GM19099 (cell line): ENCODE results near the gene ZBTB24.

Source experiments
- POLR2A ChIP-seq: IDR thresholded peaks from 3 replicates; pipeline ENCODE4 v1.6.1; 2011; ENCODE audit warnings: low read depth; ENCODE audit not compliant: insufficient read length; ENCODE audit errors: extremely low read depth

ZBTB24 gene

GRCh38 chr6:109507490-109508072 is 24.6 kb upstream of the ZBTB24 start:
- no peak for TF ChIP-seq POLR2A

- no peak for TF ChIP-seq POLR2A
Measured at GRCh38 chr6:109506841-109507240, 23.8 kb upstream of the ZBTB24 start.

GRCh38 chr6:109506314-109506713 is 23.3 kb upstream of the ZBTB24 start:
- TF ChIP-seq POLR2A: no peak

GRCh38 chr6:109503327-109504224 is 20.6 kb upstream of the ZBTB24 start:
- TF ChIP-seq POLR2A: no peak

GRCh38 chr6:109498936-109499335 is 15.9 kb upstream of the ZBTB24 start:
- no peak for TF ChIP-seq POLR2A

GRCh38 chr6:109498052-109498451 is 15.0 kb upstream of the ZBTB24 start:
- TF ChIP-seq POLR2A: no peak

- TF ChIP-seq POLR2A: no peak
Measured at GRCh38 chr6:109496036-109496772, 13.2 kb upstream of the ZBTB24 start.

GRCh38 chr6:109493865-109494264 is 10.8 kb upstream of the ZBTB24 start:
- no peak for TF ChIP-seq POLR2A

GRCh38 chr6:109491207-109491938 is 8.4 kb upstream of the ZBTB24 start:
- TF ChIP-seq POLR2A: no peak

GRCh38 chr6:109490713-109491112 is 7.7 kb upstream of the ZBTB24 start:
- no peak for TF ChIP-seq POLR2A

GRCh38 chr6:109488001-109488400 is 5.0 kb upstream of the ZBTB24 start:
- no peak for TF ChIP-seq POLR2A

GRCh38 chr6:109486068-109486467 is 3.0 kb upstream of the ZBTB24 start:
- no peak for TF ChIP-seq POLR2A

GRCh38 chr6:109485266-109485935 is 2.4 kb upstream of the ZBTB24 start:
- no peak for TF ChIP-seq POLR2A

GRCh38 chr6:109484122-109484521 is 1.1 kb upstream of the ZBTB24 start:
- TF ChIP-seq POLR2A: no peak

- TF ChIP-seq POLR2A: no peak
Measured at GRCh38 chr6:109483735-109484057, 677 bp upstream of the ZBTB24 start.
